ENCODE results near the gene CRACDL. TPM values are rescaled to one million over a fixed set of nuclear protein-coding genes. Genes with fewer than 3 reads are reported as not detected.

CRACDL gene
- total RNA-seq, 4 donors from 2014 or later: 0.94 to 5.8 (median 1.8) TPM

- H3K27ac ChIP-seq: no peak overlapping the region
- ATAC-seq: no peak
- peaks cover 0 to 6% (median 0%) of the 10 kb centered on the region in 3 donors for H3K9me3 ChIP-seq
- peaks cover 12% of the 10 kb centered on the region for H3K27me3 ChIP-seq
- no peak overlapping the region for H3K4me3 ChIP-seq
- no peaks in the 10 kb centered on the region for H3K4me1 ChIP-seq
- no peaks in the 10 kb centered on the region for H3K36me3 ChIP-seq
- TF ChIP-seq POLR2AphosphoS5 (IDR thresholded peaks at IDR 0.05) (no peak), EP300 (IDR thresholded peaks at IDR 0.05) (no peak), POLR2A (IDR thresholded peaks at IDR 0.05) (no peak), CTCF (IDR thresholded peaks at IDR 0.05) (no peak)
- WGBS, 2 donors (ENCODE audit: low coverage in 1 of 2): 56 to 89% methylated on average over 1 of the region's 1 CpG
Measured at GRCh38 chr2:98923244-98923940, 12.6 kb downstream of the CRACDL start.

DNA sequence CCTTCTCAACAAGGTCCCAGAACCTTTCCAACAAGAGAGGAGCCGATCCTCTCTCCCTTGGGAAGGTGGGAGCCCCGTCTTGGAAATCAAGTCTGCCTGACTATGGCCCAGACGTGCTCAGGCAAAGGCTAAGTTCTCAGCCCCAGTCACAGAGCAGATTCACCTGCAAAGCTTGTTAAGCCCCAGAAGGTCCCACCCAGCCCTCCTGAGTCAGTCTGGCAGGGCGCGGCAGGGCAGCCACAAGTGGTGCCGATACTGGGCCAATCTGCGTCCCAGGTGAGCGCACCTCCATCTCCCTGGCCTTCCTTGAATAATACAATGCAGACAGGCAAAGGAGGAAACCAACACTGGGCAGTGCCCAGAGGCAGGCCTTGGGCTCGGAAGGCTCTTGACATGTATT lies 15.0 kb downstream of the CRACDL start:
- no peak overlapping the region for H3K4me3 ChIP-seq
- TF ChIP-seq EP300 (IDR thresholded peaks at IDR 0.05) (no peak), CTCF (IDR thresholded peaks at IDR 0.05) (no peak)
- no peak for ATAC-seq
- no peaks in the 10 kb centered on the region for H3K36me3 ChIP-seq
- H3K27me3 ChIP-seq: peaks cover 12% of the 10 kb centered on the region
- WGBS, 2 donors (ENCODE audit: low coverage in 1 of 2): 94% methylated on average over 3 of the region's 9 CpGs; no CpG with 5 or more reads in 1 of the 2 donors
- no peaks in the 10 kb centered on the region for H3K4me1 ChIP-seq
- H3K27ac ChIP-seq: no peak overlapping the region
- peaks cover 0 to 6% (median 0%) of the 10 kb centered on the region in 3 donors for H3K9me3 ChIP-seq

- 5 to 14% methylated on average over 3 to 4 of the region's 4 CpGs for WGBS, 2 donors (ENCODE audit: low coverage in 1 of 2)
- Histone ChIP-seq H3K27ac (peak overlapping the region in 1 of 4 donors; percentile 27), H3K27me3 (peaks cover 6% of the 10 kb centered on the region), H3K4me3 (no peak overlapping the region), H3K36me3 (no peaks in the 10 kb centered on the region), H3K4me1 (peaks cover 0 to 9% (median 0%) of the 10 kb centered on the region in 3 donors), H3K9me3 (no peaks in the 10 kb centered on the region)
- ATAC-seq: no peak
- TF ChIP-seq EP300 (IDR thresholded peaks at IDR 0.05) (no peak), POLR2AphosphoS5 (IDR thresholded peaks at IDR 0.05) (no peak), POLR2A (IDR thresholded peaks at IDR 0.05) (no peak), CTCF (IDR thresholded peaks at IDR 0.05) (no peak)
Measured at GRCh38 chr2:98917031-98917471, 19.0 kb downstream of the CRACDL start.

DNA sequence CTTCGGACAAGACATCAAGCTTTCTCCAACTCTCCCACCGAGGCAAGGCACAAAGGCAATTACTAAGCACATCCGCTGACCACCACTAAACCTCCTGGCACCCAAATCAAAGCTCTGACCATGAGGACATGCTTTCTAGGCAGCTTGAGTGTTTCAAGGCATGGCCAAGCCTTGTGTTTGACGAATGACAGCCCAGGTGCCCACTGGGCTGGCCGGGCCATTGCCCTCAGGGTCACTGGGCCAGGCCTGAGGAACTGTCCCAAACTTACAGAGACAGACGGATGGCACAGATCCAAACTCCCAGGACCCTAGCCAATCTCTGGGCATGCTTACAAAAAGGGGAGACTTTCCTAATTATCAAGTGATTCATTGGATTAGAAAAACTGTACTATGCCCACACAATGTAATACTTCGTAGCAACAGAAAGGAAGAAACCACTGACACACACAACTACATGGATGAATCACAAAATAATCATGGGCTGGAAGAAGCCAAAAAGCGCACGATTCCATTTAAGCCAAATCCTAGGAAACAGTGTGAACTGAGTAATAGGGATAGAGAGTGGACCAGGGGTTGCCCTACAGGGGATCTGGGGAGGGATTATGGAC lies 20.2 kb downstream of the CRACDL start:
- no peak overlapping the region for H3K27ac ChIP-seq
- no peak for TF ChIP-seq EP300 (IDR thresholded peaks at IDR 0.05)
- no peak for TF ChIP-seq POLR2A (IDR thresholded peaks at IDR 0.05)
- no peak for TF ChIP-seq POLR2AphosphoS5 (IDR thresholded peaks at IDR 0.05)
- no peaks in the 10 kb centered on the region for H3K36me3 ChIP-seq
- H3K4me1 ChIP-seq: peaks cover 0 to 11% (median 0%) of the 10 kb centered on the region in 3 donors
- H3K9me3 ChIP-seq: no peaks in the 10 kb centered on the region
- no peak for ATAC-seq
- H3K4me3 ChIP-seq: no peak overlapping the region
- H3K27me3 ChIP-seq: peaks cover 6% of the 10 kb centered on the region
- 63 to 68% methylated on average over 4 to 6 of the region's 9 CpGs for WGBS, 2 donors (ENCODE audit: low coverage in 1 of 2)

GRCh38 chr2:98914713-98915580 lies 21.1 kb downstream of the CRACDL start:
- no peak overlapping the region for H3K27ac ChIP-seq
- H3K4me1 ChIP-seq: peaks cover 0 to 11% (median 0%) of the 10 kb centered on the region in 3 donors
- no peak overlapping the region for H3K4me3 ChIP-seq
- no peak for ATAC-seq
- TF ChIP-seq CTCF (IDR thresholded peaks at IDR 0.05): no peak
- TF ChIP-seq POLR2AphosphoS5 (IDR thresholded peaks at IDR 0.05): no peak
- TF ChIP-seq EP300 (IDR thresholded peaks at IDR 0.05): no peak
- no peak for TF ChIP-seq POLR2A (IDR thresholded peaks at IDR 0.05)
- H3K27me3 ChIP-seq: peaks cover 6% of the 10 kb centered on the region
- 76 to 83% methylated on average over 2 to 3 of the region's 10 CpGs for WGBS, 2 donors (ENCODE audit: low coverage in 1 of 2)
- H3K9me3 ChIP-seq: no peaks in the 10 kb centered on the region
- no peaks in the 10 kb centered on the region for H3K36me3 ChIP-seq

Data from gastroesophageal sphincter (tissue), 4 donors.